Suprapubic skin (tissue), 3 donors: Measurements from ENCODE around the gene SMIM10L1.

Experiments used
- CTCF ChIP-seq, 2 donors: fragments of 200-600 bp in 1 of 2; fragments of 450-650 bp in 1 of 2; sonication (generic) in 1 of 2; IDR thresholded peaks; one replicate each; pipeline ENCODE4 v1.5.1; 2016 to 2019; ENCODE audit warnings: antibody characterized with exemption in 2 of 2, mild to moderate bottlenecking in 1 of 2, moderate library complexity in 1 of 2
- EP300 ChIP-seq: sonication (generic); formaldehyde crosslinking; IDR thresholded peaks from one replicate; pipeline ENCODE4 v1.6.1; 2017; ENCODE audit warnings: antibody characterized with exemption
- POLR2A ChIP-seq, 2 donors: fragments of 450-650 bp; IDR thresholded peaks; one replicate each; pipeline ENCODE4 v1.6.1; 2017; ENCODE audit warnings: antibody characterized with exemption in 2 of 2, mild to moderate bottlenecking in 2 of 2, moderate library complexity in 2 of 2

- TF ChIP-seq POLR2A (IDR thresholded peaks at IDR 0.05), result no peak
- TF ChIP-seq CTCF (IDR thresholded peaks at IDR 0.05), result no peak
- TF ChIP-seq EP300, result no peak
These were observed 6.6 kb upstream of the SMIM10L1 start for GRCh38 chr12:11164384-11164783.
